ENCODE results near the gene CDK13.

The CDK13 gene

GRCh38 chr7:40003597-40003996, 53.5 kb downstream of the CDK13 start:
- Mint-ChIP-seq H3K27ac (peak overlapping the region in 1 of 3 experiments; percentile 28), H3K9me3 (no peaks in the 10 kb centered on the region), H3K27me3 (ENCODE audit: low read depth) (no peaks in the 10 kb centered on the region), H3K36me3 (ENCODE audit: low read depth) (peaks cover 39% of the 10 kb centered on the region), H3K4me3 (no peak overlapping the region), H3K4me1 (peaks cover 6% of the 10 kb centered on the region)
- no peak for TF ChIP-seq CTCF (IDR thresholded peaks at IDR 0.05; ENCODE audit: unreplicated experiment in 3 of 3)

GRCh38 chr7:40008223-40008815, 58.3 kb downstream of the CDK13 start:
- no peaks in the 10 kb centered on the region for H3K9me3 Mint-ChIP-seq
- no peak overlapping the region for H3K4me3 Mint-ChIP-seq

GRCh38 chr7:40009301-40009700, 59.2 kb downstream of the CDK13 start:
- no peak for TF ChIP-seq CTCF (IDR thresholded peaks at IDR 0.05; ENCODE audit: unreplicated experiment in 3 of 3)
- H3K36me3 Mint-ChIP-seq (ENCODE audit: low read depth), result peaks cover 45% of the 10 kb centered on the region
- peak overlapping the region; percentile 60 to 75 (median 62) for H3K27ac Mint-ChIP-seq
- no peaks in the 10 kb centered on the region for H3K27me3 Mint-ChIP-seq (ENCODE audit: low read depth)
- H3K4me1 Mint-ChIP-seq, result peaks cover 10% of the 10 kb centered on the region
- no peak overlapping the region for H3K4me3 Mint-ChIP-seq
- no peaks in the 10 kb centered on the region for H3K9me3 Mint-ChIP-seq

More at GRCh38 chr7:40008223-40008815, 58.3 kb downstream of the CDK13 start:
- peaks cover 45% of the 10 kb centered on the region for H3K36me3 Mint-ChIP-seq (ENCODE audit: low read depth)
- TF ChIP-seq CTCF (IDR thresholded peaks at IDR 0.05; ENCODE audit: unreplicated experiment in 3 of 3), result no peak
- peaks cover 6% of the 10 kb centered on the region for H3K4me1 Mint-ChIP-seq
- H3K27me3 Mint-ChIP-seq (ENCODE audit: low read depth), result no peaks in the 10 kb centered on the region
- H3K27ac Mint-ChIP-seq, result peak overlapping the region; percentile 28 to 86 (median 75)

- no peaks in the 10 kb centered on the region for H3K27me3 Mint-ChIP-seq (ENCODE audit: low read depth)
- no peak overlapping the region for H3K4me3 Mint-ChIP-seq
- H3K36me3 Mint-ChIP-seq (ENCODE audit: low read depth), result peaks cover 44% of the 10 kb centered on the region
- H3K27ac Mint-ChIP-seq, result no peak overlapping the region
- peaks cover 19% of the 10 kb centered on the region for H3K4me1 Mint-ChIP-seq
- no peak for TF ChIP-seq CTCF (IDR thresholded peaks at IDR 0.05; ENCODE audit: unreplicated experiment in 3 of 3)
- no peaks in the 10 kb centered on the region for H3K9me3 Mint-ChIP-seq
These were observed 64.3 kb downstream of the CDK13 start for GRCh38 chr7:40014376-40014775.

GRCh38 chr7:40015790-40016296, 65.8 kb downstream of the CDK13 start:
- no peaks in the 10 kb centered on the region for H3K27me3 Mint-ChIP-seq (ENCODE audit: low read depth)
- peaks cover 19% of the 10 kb centered on the region for H3K4me1 Mint-ChIP-seq
- H3K27ac Mint-ChIP-seq, result peak overlapping the region; percentile 30 to 44 (median 34)

More at GRCh38 chr7:40015790-40016296, 65.8 kb downstream of the CDK13 start:
- Mint-ChIP-seq H3K36me3 (ENCODE audit: low read depth) (peaks cover 41% of the 10 kb centered on the region), H3K4me3 (no peak overlapping the region), H3K9me3 (no peaks in the 10 kb centered on the region)
- no peak for TF ChIP-seq CTCF (IDR thresholded peaks at IDR 0.05; ENCODE audit: unreplicated experiment in 3 of 3)
